Kidney (tissue), 14 donors: ENCODE data around the gene MAGEB17. TPM values are rescaled to one million over a fixed set of nuclear protein-coding genes. Genes with fewer than 3 reads are reported as not detected.

Source experiments
- DNase-seq, 5 donors: peaks; one replicate each; pipeline ENCODE4 v3.0.0-alpha.2; 2013 to 2020
- FAIRE-seq: peaks from 2 replicates; lab custom pipeline; 2012; peaks lifted over from hg19 to GRCh38; lab: Jason Lieb, UNC
- H3K27ac ChIP-seq, 2 donors: one replicate each; pipeline ENCODE4 v1.7.0; 2013; ENCODE audit warnings: low read depth in 2 of 2, low read length in 2 of 2, inconsistent platforms in 1 of 2
- H3K27me3 ChIP-seq: one replicate; pipeline ENCODE4 v1.7.1; 2013; ENCODE audit warnings: low read length, inconsistent platforms; ENCODE audit not compliant: control insufficient read depth, insufficient read depth
- H3K36me3 ChIP-seq, 3 donors: one replicate each; pipeline versions ENCODE4 v1.7.0 to v1.7.1; 2013; ENCODE audit warnings: low read length in 3 of 3, control low read depth in 1 of 3, inconsistent platforms in 1 of 3; ENCODE audit not compliant: insufficient read depth in 3 of 3, control insufficient read depth in 2 of 3
- H3K4me1 ChIP-seq, 3 donors: one replicate each; pipeline versions ENCODE4 v1.7.0 to v1.7.1; 2013; ENCODE audit warnings: low read length in 3 of 3, inconsistent platforms in 1 of 3, low read depth in 1 of 3; ENCODE audit not compliant: control insufficient read depth in 2 of 3, insufficient read depth in 2 of 3
- H3K4me3 ChIP-seq, 3 donors: one replicate each; pipeline versions ENCODE4 v1.7.0 to v1.8.1; 2013; ENCODE audit warnings: low read length in 3 of 3, control low read depth in 1 of 3, inconsistent platforms in 1 of 3
- H3K9ac ChIP-seq, 3 donors: one replicate each; pipeline versions ENCODE4 v1.7.0 to v1.7.1; 2013; ENCODE audit warnings: low read length in 3 of 3, control low read depth in 1 of 3, inconsistent platforms in 1 of 3
- H3K9me3 ChIP-seq, 3 donors: one replicate each; pipeline versions ENCODE4 v1.7.0 to v1.7.1; 2013; ENCODE audit warnings: low read length in 3 of 3, control low read depth in 1 of 3, inconsistent platforms in 1 of 3; ENCODE audit not compliant: control insufficient read depth in 2 of 3, insufficient read depth in 1 of 3
- CTCF ChIP-seq: IDR thresholded peaks from 3 replicates; pipeline ENCODE4 v1.5.1; 2012; ENCODE audit warnings: mild to moderate bottlenecking, moderate library complexity, borderline replicate concordance; ENCODE audit not compliant: insufficient read depth; ENCODE audit errors: extremely low read depth
- intact Hi-C: fragments of 100-400 bp; cut with DNase I; formaldehyde crosslinking; loops from one replicate; pipeline ENCODE4 v1.11.1; 2022
- polyA plus RNA-seq: library from polyadenylated mRNA; stranded (reverse); fragments of 350-450 nt; fragmentation: Illumina TruSeq; extraction: RNeasy Lipid Tissue Mini Kit (QIAGEN cat#74804); gene quantifications from one replicate; pipeline ENCODE4 v1.2.3, GENCODE V29; 2014; ENCODE audit warnings: low read depth, low replicate concordance; ENCODE audit not compliant: insufficient read depth
- total RNA-seq: library from RNA; stranded (reverse); fragmentation: NEBNext Ultra II Directional; extraction: Animal tissue kit (Norgen Biotek cat#: 25700); gene quantifications from one replicate; pipeline ENCODE4 v1.2.1, GENCODE V29; 2021
- donor health status: control.
- donor health status: control.
- donor health status: control.
- donor health status: control.
- donor health status: control.
- donor health status: DM: yes; HTN: yes; CAD: no.
- donor health status: Normal renal cell carcinoma (clear cell type).

MAGEB17 gene
- total and polyA plus RNA-seq, 2 donors from 2014 or later: not detected

GRCh38 chrX:16123222-16123786, 44.0 kb upstream of the MAGEB17 start, which contains the start of gene GRPR:
GRPR (plus strand) TSS chrX:16123565; CDS start chrX:16123954, 389 bp downstream.
- Histone ChIP-seq H3K36me3 (no peaks in the 10 kb centered on the region), H3K27ac (no peak within 1 kb of the TSS), H3K27me3 (peaks cover 7% of the 10 kb centered on the region), H3K9ac (no peak within 1 kb of the TSS), H3K4me1 (no peaks in the 10 kb centered on the region), H3K4me3 (no peak within 1 kb of the TSS), H3K9me3 (no peaks in the 10 kb centered on the region)
- FAIRE-seq (peak; percentile 66), DNase-seq (peak; percentile 73 to 90 (median 84))
- intact Hi-C loops: no loop called here
- TF ChIP-seq CTCF: peak; percentile 48

GRCh38 chrX:16124201-16124600, 43.1 kb upstream of the MAGEB17 start:
- peaks cover 7% of the 10 kb centered on the region for H3K27me3 ChIP-seq
- no peaks in the 10 kb centered on the region for H3K9me3 ChIP-seq
- no peak overlapping the region for H3K9ac ChIP-seq
- no peak for TF ChIP-seq CTCF
- H3K4me1 ChIP-seq: no peaks in the 10 kb centered on the region
- no peak overlapping the region for H3K27ac ChIP-seq
- H3K36me3 ChIP-seq: no peaks in the 10 kb centered on the region
- no peak overlapping the region for H3K4me3 ChIP-seq
- DNase-seq (no peak), FAIRE-seq (no peak)
- intact Hi-C loops: no loop called here

- FAIRE-seq (no peak), DNase-seq (no peak)
- Histone ChIP-seq H3K9ac (no peak overlapping the region), H3K27me3 (peaks cover 8% of the 10 kb centered on the region), H3K36me3 (no peaks in the 10 kb centered on the region), H3K27ac (no peak overlapping the region), H3K4me1 (no peaks in the 10 kb centered on the region), H3K4me3 (no peak overlapping the region), H3K9me3 (no peaks in the 10 kb centered on the region)
- no peak for TF ChIP-seq CTCF
- intact Hi-C loops: no loop called here
Measured at GRCh38 chrX:16125520-16126149, 41.6 kb upstream of the MAGEB17 start.
